ENCODE results near the gene SERPINA6.
"Not testable (repeated sequence)": the region's sequence is repeated elsewhere in the genome, so short reads cannot be mapped to it uniquely, and the experiment has no call there.

SERPINA6 gene

GRCh38 chr14:94322648-94323570, at the start of gene SERPINA6:
Gene SERPINA6 (minus strand): TSS chr14:94323336. CDS start chr14:94314648, 8,688 bp downstream.
- no peak for DNase-seq (ENCODE audit: low read depth)

- DNase-seq (ENCODE audit: low read depth) = no peak
Observed at GRCh38 chr14:94372021-94372605, 49.0 kb upstream of the SERPINA6 start.

- DNase-seq (ENCODE audit: low read depth) = no peak
Observed at GRCh38 chr14:94370524-94370910, 47.4 kb upstream of the SERPINA6 start.

GRCh38 chr14:94369766-94370523, 46.8 kb upstream of the SERPINA6 start:
- DNase-seq (ENCODE audit: low read depth) = not testable (repeated sequence)

GRCh38 chr14:94368956-94369355, 45.8 kb upstream of the SERPINA6 start:
- DNase-seq (ENCODE audit: low read depth) = no peak

- no peak for DNase-seq (ENCODE audit: low read depth)
Observed at GRCh38 chr14:94368243-94368590, 45.1 kb upstream of the SERPINA6 start.

- no peak for DNase-seq (ENCODE audit: low read depth)
Observed at GRCh38 chr14:94367347-94368242, 44.5 kb upstream of the SERPINA6 start.

- DNase-seq (ENCODE audit: low read depth) = no peak
Observed at GRCh38 chr14:94366146-94366915, 43.2 kb upstream of the SERPINA6 start, which contains the start of gene SERPINA2. Gene SERPINA2 (minus strand): TSS chr14:94366698.

- DNase-seq (ENCODE audit: low read depth) = no peak
Observed at GRCh38 chr14:94365624-94366023, 42.5 kb upstream of the SERPINA6 start.

GRCh38 chr14:94364964-94365363, 41.8 kb upstream of the SERPINA6 start:
- no peak for DNase-seq (ENCODE audit: low read depth)

- no peak for DNase-seq (ENCODE audit: low read depth)
Observed at GRCh38 chr14:94364037-94364436, 40.9 kb upstream of the SERPINA6 start.

- no peak for DNase-seq (ENCODE audit: low read depth)
Observed at GRCh38 chr14:94363151-94363624, 40.1 kb upstream of the SERPINA6 start.

GRCh38 chr14:94362614-94363133, 39.5 kb upstream of the SERPINA6 start:
- DNase-seq (ENCODE audit: low read depth) = no peak

GRCh38 chr14:94361682-94362081, 38.5 kb upstream of the SERPINA6 start:
- no peak for DNase-seq (ENCODE audit: low read depth)

- no peak for DNase-seq (ENCODE audit: low read depth)
Observed at GRCh38 chr14:94360945-94361565, 37.9 kb upstream of the SERPINA6 start.

- DNase-seq (ENCODE audit: low read depth) = no peak
Observed at GRCh38 chr14:94357166-94357565, 34.0 kb upstream of the SERPINA6 start.

- DNase-seq (ENCODE audit: low read depth) = no peak
Observed at GRCh38 chr14:94356379-94357056, 33.4 kb upstream of the SERPINA6 start.

GRCh38 chr14:94355191-94355794, 32.2 kb upstream of the SERPINA6 start:
- DNase-seq (ENCODE audit: low read depth) = no peak

- no peak for DNase-seq (ENCODE audit: low read depth)
Observed at GRCh38 chr14:94354638-94355185, 31.6 kb upstream of the SERPINA6 start.

Measured in HS-5 (cell line).